Nephron (organoid): ENCODE measurements around the gene SLC1A4.
"Not testable (repeated sequence)": the region's sequence is repeated elsewhere in the genome, so short reads cannot be mapped to it uniquely, and the experiment has no call there.

Experiments used
- H3K27ac Mint-ChIP-seq, 3 experiments: 2 replicates each; pipeline ENCODE4 v1.8.0; 2020; ENCODE audit warnings: mixed read lengths in 3 of 3, mild to moderate bottlenecking in 2 of 3, moderate library complexity in 1 of 3
- H3K27me3 Mint-ChIP-seq: 2 replicates; pipeline ENCODE4 v1.8.0; 2021; ENCODE audit warnings: low read depth, mild to moderate bottlenecking, moderate library complexity, mixed read lengths
- H3K36me3 Mint-ChIP-seq: 2 replicates; pipeline ENCODE4 v1.8.0; 2020; ENCODE audit warnings: low read depth, mixed read lengths
- H3K4me1 Mint-ChIP-seq: 2 replicates; pipeline ENCODE4 v1.8.0; 2020; ENCODE audit warnings: mixed read lengths
- H3K4me3 Mint-ChIP-seq, 3 experiments: 2 replicates each; pipeline ENCODE4 v1.8.0; 2020; ENCODE audit warnings: mild to moderate bottlenecking in 3 of 3, mixed read lengths in 3 of 3, moderate library complexity in 2 of 3
- H3K9me3 Mint-ChIP-seq: 2 replicates; pipeline ENCODE4 v1.8.0; 2020; ENCODE audit warnings: mixed read lengths
- CTCF ChIP-seq, 3 experiments: fragments of 200-600 bp; sonication (generic); IDR thresholded peaks; one replicate each; pipeline ENCODE4 v1.5.0; 2021; ENCODE audit warnings: antibody characterized with exemption in 3 of 3; ENCODE audit not compliant: unreplicated experiment in 3 of 3

SLC1A4 gene

GRCh38 chr2:65031341-65032018 lies 42.3 kb downstream of the SLC1A4 start:
- Mint-ChIP-seq H3K4me1 (peaks cover 21% of the 10 kb centered on the region), H3K27me3 (no peaks in the 10 kb centered on the region), H3K27ac (peak overlapping the region in 1 of 3 experiments; percentile 0), H3K36me3 (no peaks in the 10 kb centered on the region), H3K4me3 (no peak overlapping the region), H3K9me3 (no peaks in the 10 kb centered on the region)
- no peak for TF ChIP-seq CTCF (IDR thresholded peaks at IDR 0.05; ENCODE audit: unreplicated experiment in 3 of 3)

DNA sequence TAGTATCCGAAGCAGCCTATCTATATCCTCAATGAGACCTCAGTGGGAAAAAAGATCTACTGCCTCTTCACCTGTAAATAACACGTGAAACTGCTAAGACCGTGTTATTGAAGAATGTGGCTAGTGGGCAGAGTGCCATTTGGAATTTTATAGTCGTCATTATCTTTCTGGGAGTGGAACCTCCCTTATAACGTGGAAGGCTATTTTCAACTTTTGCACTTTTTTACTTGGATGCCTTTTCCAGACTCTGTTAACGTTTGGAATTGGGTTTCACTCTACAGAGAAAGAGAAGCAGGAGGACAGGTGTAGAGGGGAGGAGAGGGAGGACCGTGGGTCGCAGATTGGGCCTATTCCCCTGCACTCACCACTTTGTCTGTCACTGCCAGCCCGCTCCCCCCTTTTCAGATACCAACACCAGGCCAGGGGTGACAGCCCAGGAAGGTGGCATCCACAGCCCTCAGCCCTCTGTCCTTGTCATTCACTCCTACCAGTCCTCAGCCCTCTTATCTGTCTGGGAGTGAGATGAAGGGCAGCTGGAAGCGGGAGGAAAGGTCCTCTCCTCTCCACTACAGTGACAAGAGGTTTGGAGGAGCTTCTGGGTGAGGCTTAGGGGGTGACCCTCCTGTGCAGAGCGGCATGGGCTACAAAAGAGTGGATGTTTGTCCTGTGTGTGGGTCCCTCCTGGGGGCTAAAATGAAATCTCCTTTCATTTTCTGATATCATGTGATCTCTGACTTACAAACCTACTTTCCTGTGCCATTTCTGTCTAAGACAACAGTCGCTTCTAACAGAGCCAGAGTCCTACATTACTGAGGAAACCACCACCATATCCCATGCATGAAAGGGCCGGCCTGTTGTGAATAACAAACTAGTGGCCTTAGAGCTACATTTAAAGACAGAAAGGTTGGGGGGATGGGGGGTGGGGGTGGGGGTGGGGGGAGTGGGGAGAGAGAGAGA lies 43.1 kb downstream of the SLC1A4 start:
- H3K27ac Mint-ChIP-seq = peak overlapping the region in 1 of 3 experiments; percentile 0
- no peak overlapping the region for H3K4me3 Mint-ChIP-seq
- no peak for TF ChIP-seq CTCF (IDR thresholded peaks at IDR 0.05; ENCODE audit: unreplicated experiment in 3 of 3)
- H3K4me1 Mint-ChIP-seq = peaks cover 21% of the 10 kb centered on the region
- H3K27me3 Mint-ChIP-seq = no peaks in the 10 kb centered on the region
- H3K36me3 Mint-ChIP-seq = no peaks in the 10 kb centered on the region
- H3K9me3 Mint-ChIP-seq = no peaks in the 10 kb centered on the region

- H3K36me3 Mint-ChIP-seq = peaks cover 2% of the 10 kb centered on the region
- no peaks in the 10 kb centered on the region for H3K9me3 Mint-ChIP-seq
- H3K4me3 Mint-ChIP-seq = no peak overlapping the region
- peaks cover 21% of the 10 kb centered on the region for H3K4me1 Mint-ChIP-seq
- H3K27me3 Mint-ChIP-seq = no peaks in the 10 kb centered on the region
- no peak for TF ChIP-seq CTCF (IDR thresholded peaks at IDR 0.05; ENCODE audit: unreplicated experiment in 3 of 3)
- no peak overlapping the region for H3K27ac Mint-ChIP-seq
These were observed 44.0 kb downstream of the SLC1A4 start for GRCh38 chr2:65033178-65033577.

GRCh38 chr2:65033667-65034066 lies 44.5 kb downstream of the SLC1A4 start:
- H3K4me1 Mint-ChIP-seq = peaks cover 21% of the 10 kb centered on the region
- not testable (repeated sequence) for H3K27me3 Mint-ChIP-seq, H3K9me3 Mint-ChIP-seq, H3K27ac Mint-ChIP-seq, H3K36me3 Mint-ChIP-seq, H3K4me3 Mint-ChIP-seq

- H3K9me3 Mint-ChIP-seq = no peaks in the 10 kb centered on the region
- no peak overlapping the region for H3K4me3 Mint-ChIP-seq
- peaks cover 5% of the 10 kb centered on the region for H3K27me3 Mint-ChIP-seq
These were observed 46.2 kb downstream of the SLC1A4 start for GRCh38 chr2:65035351-65035943.

More at GRCh38 chr2:65035351-65035943, 46.2 kb downstream of the SLC1A4 start:
- peaks cover 4% of the 10 kb centered on the region for H3K36me3 Mint-ChIP-seq
- peak overlapping the region in 2 of 3 experiments; percentile 60 to 77 for H3K27ac Mint-ChIP-seq
- H3K4me1 Mint-ChIP-seq = peaks cover 21% of the 10 kb centered on the region
- no peak for TF ChIP-seq CTCF (IDR thresholded peaks at IDR 0.05; ENCODE audit: unreplicated experiment in 3 of 3)
